Activated CD4-positive, alpha-beta T cell treated with anti-CD3 and anti-CD28 coated beads, Interleukin-2, amount 50 U/mL, for 1 hour (primary cell): ENCODE data around the gene BPIFB4.
"Not testable (repeated sequence)": the region's sequence is repeated elsewhere in the genome, so short reads cannot be mapped to it uniquely, and the experiment has no call there.

ENCODE experiments used
- DNase-seq: peaks from one replicate; pipeline ENCODE4 v3.0.0-alpha.2; 2020

BPIFB4 gene

DNA sequence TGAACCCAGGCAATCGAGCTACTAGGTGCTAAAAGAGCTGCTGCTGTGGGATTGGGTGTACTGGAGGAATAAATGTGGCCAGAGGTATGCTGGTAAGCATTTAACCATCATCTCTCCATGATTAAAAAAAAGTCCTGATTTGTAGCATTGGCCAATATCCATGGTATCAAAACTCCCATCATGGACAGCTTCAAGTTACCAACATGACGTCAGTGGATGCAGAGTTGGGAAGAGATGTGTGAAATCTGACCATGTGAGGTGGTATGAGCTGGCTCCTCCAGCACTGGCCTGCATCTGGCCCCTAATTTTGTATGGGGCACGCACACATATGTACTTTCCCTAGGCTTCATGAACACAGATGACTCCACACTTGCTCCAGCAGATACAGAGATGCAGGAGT lies 11.7 kb downstream of the BPIFB4 start:
- no peak for DNase-seq

DNA sequence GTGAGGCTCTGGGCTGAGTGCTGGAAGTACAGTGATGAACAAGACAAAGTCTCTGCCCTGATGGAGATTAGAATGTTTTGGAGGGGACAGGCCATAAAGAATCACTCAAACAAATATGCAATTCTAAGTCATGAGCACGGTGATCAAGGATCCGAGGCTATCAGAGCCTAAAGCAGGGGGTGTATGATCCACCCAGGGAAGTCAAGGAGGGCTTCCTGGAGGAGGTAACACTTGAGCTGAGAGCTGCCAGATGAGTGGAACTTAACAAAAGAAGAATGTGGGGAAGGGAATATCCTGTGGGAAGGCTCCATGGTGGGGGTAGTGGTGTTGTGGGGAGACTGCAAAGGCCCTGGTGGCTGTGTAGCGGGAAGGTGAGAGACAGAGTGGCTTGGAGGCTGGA lies 12.2 kb downstream of the BPIFB4 start:
- DNase-seq, result no peak

DNA sequence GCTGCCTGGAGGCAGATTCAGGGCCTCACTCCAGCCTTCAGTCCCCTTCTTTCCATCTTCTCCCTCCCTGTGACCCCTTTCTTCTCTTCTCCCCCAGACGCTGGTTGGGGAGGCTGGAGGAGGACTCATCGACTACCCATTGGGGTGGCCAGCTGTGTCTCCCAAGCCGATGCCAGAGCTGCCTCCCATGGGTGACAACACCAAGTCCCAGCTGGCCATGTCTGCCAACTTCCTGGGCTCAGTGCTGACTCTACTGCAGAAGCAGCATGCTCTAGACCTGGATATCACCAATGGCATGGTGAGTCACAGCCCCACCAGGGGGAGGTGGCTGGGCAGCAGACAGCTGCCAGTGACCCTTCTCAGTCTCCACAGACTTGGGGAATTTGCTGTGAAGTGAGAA lies 12.9 kb downstream of the BPIFB4 start:
- no peak for DNase-seq

DNA sequence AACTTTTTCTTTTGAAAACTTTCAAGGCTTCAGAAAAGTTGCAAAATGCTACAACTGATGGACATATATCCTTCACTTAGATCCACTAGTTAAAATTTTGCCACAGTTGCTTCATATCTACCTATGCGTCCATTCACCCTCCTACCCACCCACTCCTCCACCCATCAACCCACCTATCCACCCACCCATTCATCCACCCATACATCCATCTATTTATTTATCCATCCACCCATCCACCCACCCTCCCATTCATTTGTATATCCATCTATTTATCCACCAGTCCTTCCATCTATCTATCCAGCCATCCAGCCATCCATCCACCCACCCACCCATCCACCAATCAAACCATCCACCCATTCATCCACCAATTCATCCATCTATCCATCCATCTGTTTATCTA lies 13.6 kb downstream of the BPIFB4 start:
- no peak for DNase-seq

DNA sequence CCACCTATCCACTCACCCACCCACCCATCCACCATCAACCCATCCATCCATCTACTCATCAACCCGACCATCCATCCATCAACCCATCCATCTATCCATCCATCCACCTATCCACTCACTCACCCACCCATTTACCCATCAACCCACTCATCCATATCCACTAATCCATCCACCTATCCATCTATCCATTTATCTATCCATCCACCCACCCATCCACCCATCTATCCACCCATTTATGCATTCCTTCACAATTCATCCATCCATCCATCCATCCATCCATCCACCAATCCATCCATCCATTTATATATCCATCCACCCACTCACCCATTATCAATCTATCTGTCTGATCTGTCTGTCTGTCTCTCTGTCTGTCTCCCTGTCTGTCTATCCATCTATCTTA lies 14.1 kb downstream of the BPIFB4 start:
- no peak for DNase-seq

DNA sequence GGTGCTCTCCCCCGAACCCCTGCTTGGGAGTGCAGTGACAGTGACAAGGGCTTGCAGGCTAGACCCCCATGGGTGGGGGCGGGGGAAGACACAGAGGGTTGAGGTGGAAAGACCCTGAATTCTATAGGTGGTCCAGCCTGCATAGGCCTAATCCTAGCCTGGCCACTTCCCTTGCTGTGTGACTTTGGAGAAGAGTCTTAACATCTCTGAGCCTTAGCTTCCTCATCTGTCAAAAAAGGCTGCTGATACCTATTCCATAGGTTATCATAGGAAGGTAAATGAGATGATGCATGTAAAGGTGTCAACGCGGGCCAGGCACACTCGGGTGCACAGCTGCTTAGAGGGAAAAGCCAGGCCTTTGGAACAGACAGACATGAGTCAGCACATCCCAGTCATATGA lies 15.8 kb downstream of the BPIFB4 start:
- DNase-seq, result no peak

DNA sequence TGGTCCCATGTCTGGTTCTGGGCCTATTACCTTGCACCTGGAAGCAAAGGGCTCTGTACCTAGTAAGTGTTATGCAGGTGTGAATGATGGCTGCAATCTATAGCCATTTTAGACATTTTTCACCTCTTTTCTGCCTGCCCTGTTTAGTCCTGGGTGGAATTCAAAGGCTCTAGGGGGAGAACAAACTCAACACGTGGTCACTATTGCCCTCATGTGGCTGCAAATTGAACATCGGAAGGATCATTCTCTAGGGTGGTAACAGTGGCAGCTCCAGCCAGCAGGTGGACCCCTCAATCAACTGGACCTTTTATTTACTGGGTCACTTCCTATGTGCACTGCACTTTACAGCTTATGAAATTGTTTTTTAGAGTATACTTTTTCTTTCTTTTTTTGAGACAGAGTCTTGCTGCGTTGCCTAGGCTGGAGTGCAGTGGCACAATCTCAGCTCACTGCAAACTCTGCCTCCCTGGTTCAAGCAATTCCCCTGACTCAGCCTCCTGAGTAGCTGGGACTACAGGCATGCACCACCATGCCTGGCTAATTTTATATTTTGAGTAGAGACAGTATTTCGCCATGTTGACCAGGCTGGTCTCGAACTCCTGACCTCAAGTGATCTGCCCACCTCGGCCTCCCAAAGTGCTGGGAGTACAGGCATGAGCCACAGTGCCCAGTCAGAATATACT lies 16.6 kb downstream of the BPIFB4 start:
- DNase-seq, result peak; percentile 33

DNA sequence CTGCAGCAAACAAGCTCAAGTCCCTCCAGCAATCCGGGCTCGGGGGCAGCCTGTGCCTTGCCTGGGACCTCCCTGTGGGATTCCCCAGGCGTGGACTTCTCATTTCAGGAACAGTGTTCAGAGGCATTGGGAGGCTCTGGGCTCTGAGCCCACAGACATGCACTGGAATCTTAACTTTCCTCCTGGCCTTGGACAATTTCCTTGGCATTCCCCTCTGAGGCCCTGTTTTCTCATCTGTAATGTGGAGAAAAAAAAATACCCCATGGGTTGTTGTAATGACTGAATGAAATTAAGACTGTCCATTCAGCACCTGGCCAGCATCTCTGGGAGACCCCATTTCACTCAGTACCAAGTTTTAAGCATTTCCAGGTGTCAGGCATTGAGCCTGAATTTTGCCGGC lies 17.6 kb downstream of the BPIFB4 start:
- no peak for DNase-seq

DNA sequence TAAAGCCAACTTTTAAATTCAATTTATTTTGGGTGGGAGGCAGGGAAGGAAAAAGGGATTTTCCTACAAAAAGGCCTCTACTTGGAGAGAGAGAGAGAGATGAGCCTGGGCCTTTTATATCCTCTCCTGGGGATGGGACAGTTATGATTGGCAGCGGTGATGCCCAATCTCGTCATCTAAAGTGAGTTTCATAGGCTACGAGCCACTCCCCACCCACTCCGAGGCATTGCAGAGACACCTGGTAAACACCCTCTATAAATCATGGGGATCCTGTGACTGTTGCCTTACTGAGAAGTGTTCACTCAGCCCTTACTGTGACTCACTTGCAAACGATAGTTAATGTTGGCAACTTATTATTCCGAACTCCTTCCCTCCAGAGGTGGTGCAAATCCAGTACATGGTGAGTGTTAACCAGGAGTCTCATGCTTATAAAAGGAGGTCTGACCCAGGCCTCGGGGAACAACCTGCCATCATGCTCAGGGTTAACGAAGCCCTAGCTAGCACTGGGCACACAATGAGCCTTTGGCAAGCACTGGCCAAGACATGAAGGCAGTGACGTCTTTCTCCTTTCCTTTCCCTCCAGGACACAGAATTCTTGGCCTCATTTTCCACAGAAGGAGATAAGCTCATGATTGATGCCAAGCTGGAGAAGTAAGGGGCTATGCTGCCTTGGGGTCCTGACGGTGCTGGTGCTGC lies 20.5 kb downstream of the BPIFB4 start:
- no peak for DNase-seq

DNA sequence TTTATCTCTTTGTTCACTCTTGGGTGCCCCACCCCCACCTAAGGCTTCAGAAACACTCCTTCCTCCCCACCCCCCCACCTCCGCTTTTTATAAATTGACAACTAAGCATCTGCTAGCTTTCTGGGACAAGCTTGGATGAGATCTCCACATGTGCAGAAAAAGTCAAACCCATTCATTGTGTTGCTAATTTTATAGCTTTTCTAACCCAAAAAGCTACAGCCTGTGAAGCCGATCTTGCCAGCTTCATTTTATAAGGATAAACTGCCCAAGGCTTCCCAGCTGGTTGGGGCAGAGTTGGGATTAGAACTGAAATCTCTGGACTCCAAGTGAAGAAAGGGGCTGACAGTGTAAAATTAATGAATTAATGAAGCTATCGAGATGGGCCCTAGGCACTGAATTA lies 24.1 kb downstream of the BPIFB4 start:
- DNase-seq, result no peak

DNA sequence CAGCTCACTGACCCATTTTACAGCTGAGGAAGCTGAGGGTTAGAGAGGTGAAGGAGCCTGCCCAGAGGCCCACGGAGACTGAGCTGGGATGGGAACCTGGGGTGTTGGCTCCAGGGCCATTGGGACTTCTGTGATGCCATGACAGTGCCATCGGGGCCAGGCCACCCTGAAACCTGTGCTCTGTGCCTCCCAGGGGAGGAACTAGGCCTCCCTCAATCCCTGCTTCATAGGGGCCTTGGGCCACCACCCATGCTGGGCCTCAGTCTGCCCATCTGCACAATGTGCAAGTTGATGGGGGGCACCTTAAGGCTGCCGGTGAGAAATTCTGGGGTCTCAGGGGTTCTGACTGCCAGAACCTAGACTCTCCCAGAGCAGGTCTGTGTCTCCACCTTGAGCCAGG lies 24.9 kb downstream of the BPIFB4 start:
- DNase-seq, result no peak

DNA sequence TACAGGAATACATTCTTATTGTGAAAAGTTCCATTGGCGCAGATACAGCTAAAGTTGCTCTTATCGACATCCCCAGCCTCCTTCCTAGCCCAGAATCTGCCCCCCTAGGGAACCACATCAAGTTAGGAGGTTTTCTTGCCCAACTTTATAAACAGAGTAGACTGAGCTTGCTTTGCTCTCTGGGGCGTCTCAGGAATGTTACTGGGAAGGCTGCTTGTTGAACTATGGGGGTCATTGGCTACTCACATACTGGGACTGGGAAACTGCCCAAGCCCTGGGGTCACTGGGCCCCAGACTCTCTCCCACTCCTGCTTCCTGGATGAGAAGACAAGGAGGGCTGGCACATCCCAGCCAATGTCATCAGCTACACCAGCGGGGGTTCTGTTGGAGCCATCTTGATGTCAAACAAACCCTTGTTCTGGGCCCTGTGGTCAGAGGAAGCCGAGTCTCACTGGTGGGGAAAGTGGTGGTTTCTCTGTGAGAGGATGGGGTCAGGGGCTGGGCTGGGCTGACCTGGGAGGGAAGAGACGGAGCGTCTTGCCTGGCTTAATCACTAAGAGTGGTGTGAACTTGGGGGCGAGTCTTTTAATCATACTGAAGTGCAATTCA lies 26.0 kb downstream of the BPIFB4 start:
- no peak for DNase-seq

DNA sequence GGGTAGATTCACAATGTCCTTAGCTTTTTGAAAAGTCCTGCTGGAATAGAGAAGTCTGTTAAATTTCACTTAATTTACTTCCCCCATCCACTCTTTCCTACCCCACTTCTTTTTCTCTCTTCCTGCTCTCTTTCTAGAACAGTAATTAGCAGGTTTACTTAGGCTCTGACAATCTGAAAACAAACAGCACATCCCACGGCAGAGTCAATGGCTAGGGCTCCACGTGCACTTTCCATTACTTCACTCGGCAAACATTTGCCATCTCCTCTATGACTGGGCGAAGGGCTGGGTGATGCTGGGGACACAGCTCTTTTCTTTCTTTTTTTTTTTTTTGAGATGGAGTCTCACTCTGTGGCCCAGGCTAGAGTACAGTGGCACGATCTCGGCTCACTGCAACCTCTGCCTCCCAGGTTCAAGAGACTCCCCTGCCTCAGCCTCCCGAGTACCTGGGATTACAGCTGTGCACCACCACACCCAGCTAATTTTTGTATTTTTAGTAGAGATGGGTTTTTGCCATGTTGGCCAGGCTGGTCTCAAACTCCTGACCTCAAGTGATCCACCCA lies 26.7 kb downstream of the BPIFB4 start:
- DNase-seq, result not testable (repeated sequence)

DNA sequence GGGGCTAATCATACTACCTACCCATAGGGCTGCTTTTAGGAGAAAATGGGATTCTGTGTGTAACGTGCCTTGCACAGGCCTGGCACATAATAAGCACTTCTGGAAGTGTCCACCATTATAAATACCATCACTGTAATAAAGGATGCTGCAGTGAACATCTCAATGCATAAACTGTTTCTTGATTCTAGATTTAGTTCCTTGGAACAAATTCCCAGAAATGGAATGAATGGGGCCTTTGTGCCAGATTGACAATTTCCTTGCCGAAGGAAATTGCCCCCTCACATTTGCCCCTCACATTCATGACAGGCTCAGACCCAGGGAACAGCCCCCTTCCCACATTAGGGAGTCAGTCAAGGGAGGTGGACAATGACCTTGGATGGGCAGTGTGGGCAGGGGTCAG lies 29.2 kb downstream of the BPIFB4 start:
- no peak for DNase-seq

DNA sequence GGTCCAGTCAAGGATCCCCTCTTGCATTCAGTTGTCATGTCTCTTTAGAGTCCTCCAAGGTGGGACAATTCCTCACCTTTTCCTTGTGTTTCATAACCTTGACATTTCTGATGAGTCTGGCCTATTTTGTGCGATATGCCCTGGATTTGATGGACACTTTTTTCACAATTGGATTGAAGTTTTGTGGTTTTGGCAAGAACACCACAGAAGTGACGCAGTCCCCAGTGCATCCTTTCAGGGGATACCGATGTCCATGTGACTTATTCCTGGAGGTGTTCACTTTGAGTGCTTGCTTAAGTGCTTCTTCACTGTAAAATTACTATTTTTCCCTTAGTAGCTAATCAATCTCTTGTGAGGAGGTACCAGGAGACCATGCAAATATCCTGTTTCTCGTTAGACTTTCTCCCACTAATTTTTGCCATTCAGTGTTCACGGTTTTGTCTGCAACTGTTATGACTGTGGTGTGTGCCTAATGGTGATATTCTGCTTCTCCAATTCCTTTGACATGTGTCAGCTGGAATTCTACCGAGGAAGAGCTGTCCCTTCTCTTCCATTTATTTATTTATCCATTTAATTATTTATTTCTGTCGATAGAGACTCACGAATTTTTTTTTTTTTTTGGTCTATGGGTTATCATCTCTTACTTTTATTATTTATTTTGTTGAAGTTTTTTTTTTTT lies 30.8 kb downstream of the BPIFB4 start:
- DNase-seq, result no peak

DNA sequence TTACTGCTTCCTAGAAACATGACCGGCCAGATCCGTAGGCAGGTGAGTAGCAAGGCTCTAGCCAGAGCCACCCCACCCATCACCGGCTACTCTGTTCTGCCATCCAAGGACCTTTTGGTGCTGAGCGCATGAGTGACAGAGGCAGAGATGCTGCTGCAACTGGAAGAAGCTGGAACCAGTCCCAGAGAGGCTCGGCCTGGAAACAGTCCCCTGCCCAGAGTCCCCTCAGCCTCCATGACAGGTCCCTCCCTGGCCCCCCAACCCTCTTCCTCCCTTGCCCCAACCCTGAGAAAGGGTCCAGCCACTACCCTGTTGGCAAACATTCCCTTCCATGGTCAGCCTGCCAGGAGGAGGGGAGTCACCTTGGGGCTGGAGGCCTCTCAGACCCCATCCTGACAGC lies 31.9 kb downstream of the BPIFB4 start:
- DNase-seq, result no peak

DNA sequence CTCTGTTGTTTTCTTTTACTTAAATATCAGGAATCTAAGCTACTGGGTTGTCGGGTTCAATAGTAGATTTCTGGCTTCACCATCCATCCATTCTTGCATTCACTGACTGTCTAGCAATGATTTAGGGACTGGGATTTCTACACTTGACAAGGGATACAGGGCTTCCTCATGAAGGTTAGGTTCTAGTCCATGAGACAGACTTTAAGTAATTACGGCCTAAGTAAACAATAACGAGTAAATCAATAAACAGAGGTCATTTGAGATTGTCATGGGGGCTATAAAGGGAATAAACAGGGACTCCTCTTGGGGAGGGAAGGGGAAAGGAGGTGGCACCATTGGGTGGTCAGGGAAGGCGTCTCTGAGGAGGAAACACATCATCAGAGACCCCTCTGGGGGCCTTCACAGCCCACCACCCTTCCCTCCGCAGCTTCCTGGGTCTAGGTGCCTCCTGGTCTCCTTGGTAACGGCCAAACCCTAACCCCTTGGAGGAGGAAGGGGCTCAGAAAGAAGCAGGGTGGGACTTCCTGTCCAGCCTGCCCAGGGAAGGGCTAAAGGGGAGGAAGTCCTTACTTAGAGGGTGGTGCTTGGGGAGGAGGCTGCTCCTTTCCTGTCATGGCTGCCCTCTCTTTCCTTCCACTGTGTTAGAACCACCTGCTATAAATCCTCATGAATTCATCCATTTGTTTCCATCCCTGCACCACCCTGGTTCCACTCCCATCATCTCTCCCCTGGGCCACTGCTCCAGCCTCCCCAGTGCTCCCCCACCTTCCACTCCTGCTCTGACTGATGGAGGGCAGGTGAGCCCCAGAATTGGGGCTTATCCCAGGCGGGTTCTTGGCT lies 33.3 kb downstream of the BPIFB4 start:
- DNase-seq, result no peak

DNA sequence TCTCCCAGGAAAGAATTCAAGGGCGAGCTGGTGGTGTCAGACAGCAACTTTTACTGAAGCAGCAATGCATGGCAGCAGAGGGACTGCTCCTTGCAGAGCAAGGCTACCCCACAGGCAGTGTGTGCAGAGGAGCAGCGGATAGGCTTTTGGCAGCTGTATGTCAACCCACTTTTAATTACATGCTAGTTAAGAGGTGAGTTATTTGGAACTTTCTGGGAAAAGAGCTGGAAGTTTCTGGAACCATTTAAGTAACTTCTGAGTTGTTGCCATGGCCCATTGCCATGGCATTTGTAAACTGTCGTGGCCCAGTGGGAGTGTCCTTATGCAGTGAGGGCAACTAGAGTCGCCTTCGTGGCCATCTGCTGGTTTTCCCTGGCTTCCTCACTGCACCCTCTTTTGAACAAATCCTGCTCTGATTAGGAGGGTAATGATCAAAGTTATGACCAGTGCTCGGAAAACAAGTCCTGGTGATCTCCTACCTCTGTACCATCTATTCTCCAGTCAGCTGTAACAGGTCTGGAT lies 34.0 kb downstream of the BPIFB4 start:
- no peak for DNase-seq

DNA sequence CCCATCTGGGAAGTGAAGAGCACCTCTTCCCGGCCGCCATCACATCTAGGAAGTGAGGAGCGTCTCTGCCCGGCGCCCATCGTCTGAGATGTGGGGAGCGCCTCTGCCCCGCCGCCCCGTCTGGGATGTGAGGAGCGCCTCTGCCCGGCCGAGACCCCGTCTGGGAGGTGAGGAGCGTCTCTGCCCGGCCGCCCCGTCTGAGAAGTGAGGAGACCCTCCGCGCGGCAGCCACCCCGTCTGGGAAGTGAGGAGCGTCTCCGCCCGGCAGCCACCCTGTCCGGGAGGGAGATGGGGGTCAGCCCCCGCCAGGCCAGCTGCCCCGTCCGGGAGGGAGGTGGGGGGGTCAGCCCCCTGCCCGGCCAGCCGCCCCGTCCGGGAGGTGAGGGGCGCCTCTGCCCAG lies 36.1 kb downstream of the BPIFB4 start:
- DNase-seq, result not testable (repeated sequence)

DNA sequence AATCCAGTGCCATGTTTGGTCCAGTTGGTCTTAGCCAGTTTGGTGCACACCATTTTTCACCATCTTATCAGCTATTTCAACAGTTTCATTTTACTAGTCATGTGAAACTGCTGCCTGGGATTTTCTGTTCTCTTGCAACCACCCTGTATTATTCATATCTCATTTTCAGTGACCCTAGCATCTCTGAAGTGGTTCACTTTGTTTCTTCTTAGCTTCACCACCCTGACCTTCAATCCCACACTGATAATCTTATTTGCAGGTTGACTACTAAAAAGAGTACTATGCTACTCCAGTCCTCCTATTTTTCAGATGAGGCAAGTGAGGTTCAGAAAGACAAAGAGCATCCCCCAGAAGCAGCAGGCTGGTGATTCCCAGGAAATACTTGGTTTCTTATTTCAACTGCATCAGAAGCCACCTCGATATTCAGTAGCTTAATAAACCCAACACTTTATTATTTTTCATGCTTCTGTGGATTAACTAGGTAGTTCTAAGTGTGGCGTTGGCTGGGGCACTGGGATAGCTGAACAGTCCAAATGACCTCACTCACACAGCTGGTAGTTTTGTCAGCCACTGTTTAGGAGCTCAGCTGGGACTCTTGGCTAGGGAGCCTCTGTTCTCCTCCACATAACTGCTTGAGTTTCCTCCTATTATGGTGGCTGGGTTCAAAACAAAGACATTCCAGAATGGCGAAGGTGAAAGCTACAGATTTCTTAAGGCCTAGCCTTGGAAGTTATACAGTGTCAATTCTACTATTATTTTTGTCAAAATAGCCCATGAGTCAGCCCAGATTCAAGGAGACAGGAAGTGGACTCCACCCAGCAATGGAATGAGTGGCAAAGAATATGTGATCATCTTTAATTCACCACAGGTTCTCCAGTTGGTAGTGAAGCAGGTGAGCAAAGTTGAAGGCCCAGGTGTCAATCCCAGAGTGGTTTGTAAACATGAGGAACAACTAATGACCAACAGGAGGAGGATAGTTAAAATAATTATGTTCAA lies 40.6 kb downstream of the BPIFB4 start:
- no peak for DNase-seq

DNA sequence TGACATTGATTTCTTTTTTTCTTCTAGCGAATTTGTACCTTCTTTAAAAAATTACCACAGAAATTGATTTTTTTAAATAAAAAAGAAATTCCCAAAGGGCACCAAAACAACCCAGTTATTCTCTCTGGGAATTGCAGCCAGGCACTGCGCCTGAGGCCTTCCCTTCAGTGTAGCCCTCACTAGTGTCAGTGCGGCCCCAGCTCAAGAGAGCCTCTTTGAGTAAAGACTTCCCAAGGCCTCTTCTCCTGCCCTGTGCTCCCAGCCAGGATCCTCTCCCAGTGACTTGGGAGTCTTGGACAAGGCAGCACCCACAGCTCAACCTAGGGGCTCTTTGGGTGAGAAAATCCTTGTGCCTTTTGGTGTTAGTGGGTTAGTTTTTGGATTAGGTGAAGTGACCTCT lies 41.5 kb downstream of the BPIFB4 start:
- DNase-seq, result no peak
